GM10266 (cell line): ENCODE results near the gene CENPL.
"Not testable (repeated sequence)": the region's sequence is repeated elsewhere in the genome, so short reads cannot be mapped to it uniquely, and the experiment has no call there.

Experiments
- DNase-seq: peaks from one replicate; pipeline ENCODE4 v3.0.0; 2012; ENCODE audit errors: extremely low spot score
- CTCF ChIP-seq: IDR thresholded peaks from 2 replicates; pipeline ENCODE4 v1.5.1; 2012; ENCODE audit warnings: mild to moderate bottlenecking, low read depth; ENCODE audit not compliant: control insufficient read depth, insufficient read depth; ENCODE audit errors: missing control alignments

The CENPL gene

GRCh38 chr1:173802961-173803360 is 21.7 kb downstream of the CENPL start:
- no peak for TF ChIP-seq CTCF
- no peak for DNase-seq

GRCh38 chr1:173799995-173800394 is 24.7 kb downstream of the CENPL start:
- DNase-seq, result not testable (repeated sequence)

- no peak for TF ChIP-seq CTCF
- no peak for DNase-seq
These were observed 26.6 kb downstream of the CENPL start for GRCh38 chr1:173798078-173798477.

GRCh38 chr1:173789841-173790240 is 34.8 kb downstream of the CENPL start:
- no peak for TF ChIP-seq CTCF
- DNase-seq, result no peak

- no peak for DNase-seq
- no peak for TF ChIP-seq CTCF
These were observed 39.7 kb downstream of the CENPL start for GRCh38 chr1:173784997-173785396.

- TF ChIP-seq CTCF, result no peak
- DNase-seq, result no peak
These were observed 44.7 kb downstream of the CENPL start for GRCh38 chr1:173779936-173780335.

GRCh38 chr1:173775578-173776226 is 49.0 kb downstream of the CENPL start:
- no peak for DNase-seq
- TF ChIP-seq CTCF, result no peak

GRCh38 chr1:173771560-173771959 is 53.1 kb downstream of the CENPL start:
- DNase-seq, result no peak
- no peak for TF ChIP-seq CTCF

- not testable (repeated sequence) for DNase-seq
These were observed 54.4 kb downstream of the CENPL start for GRCh38 chr1:173770330-173770729.
